SK-N-SH treated with all-trans-retinoic acid at 6 μM for 48 hours (cell line): Measurements from ENCODE around the gene PODNL1.

Experiments used
- ARNTL ChIP-seq: fragments of 450-650 bp; formaldehyde crosslinking; IDR thresholded peaks from 2 replicates; pipeline ENCODE4 v1.5.0; 2020; ENCODE audit warnings: low read depth, mild to moderate bottlenecking, moderate library complexity, borderline replicate concordance
- BACH2 ChIP-seq: fragments of 250-450 bp; sonication (Bioruptor Pico); IDR thresholded peaks from 2 replicates; pipeline ENCODE4 v1.9.0; 2021; ENCODE audit warnings: mild to moderate bottlenecking, borderline replicate concordance
- CSDC2 ChIP-seq: fragments of 250-450 bp; sonication (Bioruptor Pico); IDR thresholded peaks from 2 replicates; pipeline ENCODE4 v1.5.0; 2020; ENCODE audit warnings: mild to moderate bottlenecking, moderate library complexity
- GLIS3 ChIP-seq: fragments of 250-450 bp; sonication (Bioruptor Pico); IDR thresholded peaks from 2 replicates; pipeline ENCODE4 v1.5.0; 2020; ENCODE audit warnings: mild to moderate bottlenecking, moderate library complexity
- OSR1 ChIP-seq: fragments of 250-450 bp; sonication (Bioruptor Pico); IDR thresholded peaks from 2 replicates; pipeline ENCODE4 v1.8.0; 2022; ENCODE audit warnings: moderate library complexity, mild to moderate bottlenecking, inconsistent platforms
- ZFP30 ChIP-seq: fragments of 450-650 bp; formaldehyde crosslinking; IDR thresholded peaks from 2 replicates; pipeline ENCODE4 v1.5.0; 2022; ENCODE audit warnings: mild to moderate bottlenecking, moderate library complexity
- ZNF565 ChIP-seq: fragments of 450-650 bp; formaldehyde crosslinking; conservative IDR thresholded peaks from 2 replicates; pipeline ENCODE4 v1.5.0; 2020; ENCODE audit warnings: low read depth, mild to moderate bottlenecking, moderate library complexity
- TF ChIP-seq, protein P1 (sequence below): fragments of 250-450 bp; sonication (Bioruptor Pico); IDR thresholded peaks from 2 replicates; pipeline ENCODE4 v1.5.1; 2020; ENCODE audit warnings: low read depth, mild to moderate bottlenecking, moderate library complexity
- TF ChIP-seq, protein P2 (sequence below): fragments of 250-450 bp; sonication (Bioruptor Pico); IDR thresholded peaks from 2 replicates; pipeline ENCODE4 v1.5.1; 2021; ENCODE audit warnings: mild to moderate bottlenecking, moderate library complexity
- TF ChIP-seq, protein P3 (sequence below): fragments of 250-450 bp; sonication (Bioruptor Pico); IDR thresholded peaks from 2 replicates; pipeline ENCODE4 v1.8.0; 2020; ENCODE audit warnings: mild to moderate bottlenecking, moderate library complexity, borderline replicate concordance

DNA sequence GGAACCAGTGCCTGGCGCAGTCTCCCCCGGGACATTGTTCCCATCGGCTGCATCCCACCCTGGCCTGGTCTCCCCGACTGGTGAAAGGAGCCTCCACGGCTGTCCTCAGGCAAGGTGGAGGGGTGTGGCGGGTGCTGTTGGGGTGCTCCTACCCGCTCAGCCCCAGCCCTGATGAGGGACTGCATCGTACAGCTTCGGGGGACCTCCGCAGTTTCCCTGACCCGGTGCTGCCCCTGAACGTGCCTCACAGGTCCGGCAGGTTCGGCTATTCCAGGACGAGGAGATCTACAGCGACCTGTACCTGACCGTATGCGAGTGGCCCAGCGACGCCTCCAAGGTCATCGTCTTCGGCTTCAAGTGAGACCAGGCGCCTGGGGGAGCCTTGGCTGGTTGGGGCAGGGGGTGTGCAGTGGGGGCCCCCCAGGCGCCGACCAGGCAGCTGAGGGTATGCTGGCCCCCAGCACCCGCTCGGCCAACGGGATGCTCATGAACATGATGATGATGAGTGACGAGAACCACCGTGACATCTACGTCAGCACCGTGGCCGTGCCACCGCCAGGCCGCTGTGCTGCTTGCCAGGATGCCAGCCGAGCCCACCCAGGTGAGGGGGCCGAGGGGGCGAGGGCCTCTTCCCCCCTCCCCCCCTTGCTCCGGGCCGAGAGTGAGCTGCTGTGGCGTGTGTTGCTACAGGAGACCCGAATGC, 17.6 kb upstream of the PODNL1 start:
- TF ChIP-seq ZNF565 (CRISPR knock-in tag) (no peak), ARNTL (no peak), OSR1 (CRISPR knock-in tag) (no peak), GLIS3 (no peak), ZFP30 (no peak), BACH2 (CRISPR knock-in tag) (no peak), CSDC2 (CRISPR knock-in tag) (no peak)
- TF ChIP-seq, protein P1, sequence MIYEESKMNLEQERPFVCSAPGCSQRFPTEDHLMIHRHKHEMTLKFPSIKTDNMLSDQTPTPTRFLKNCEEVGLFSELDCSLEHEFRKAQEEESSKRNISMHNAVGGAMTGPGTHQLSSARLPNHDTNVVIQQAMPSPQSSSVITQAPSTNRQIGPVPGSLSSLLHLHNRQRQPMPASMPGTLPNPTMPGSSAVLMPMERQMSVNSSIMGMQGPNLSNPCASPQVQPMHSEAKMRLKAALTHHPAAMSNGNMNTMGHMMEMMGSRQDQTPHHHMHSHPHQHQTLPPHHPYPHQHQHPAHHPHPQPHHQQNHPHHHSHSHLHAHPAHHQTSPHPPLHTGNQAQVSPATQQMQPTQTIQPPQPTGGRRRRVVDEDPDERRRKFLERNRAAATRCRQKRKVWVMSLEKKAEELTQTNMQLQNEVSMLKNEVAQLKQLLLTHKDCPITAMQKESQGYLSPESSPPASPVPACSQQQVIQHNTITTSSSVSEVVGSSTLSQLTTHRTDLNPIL: no peak
- TF ChIP-seq, protein P2, sequence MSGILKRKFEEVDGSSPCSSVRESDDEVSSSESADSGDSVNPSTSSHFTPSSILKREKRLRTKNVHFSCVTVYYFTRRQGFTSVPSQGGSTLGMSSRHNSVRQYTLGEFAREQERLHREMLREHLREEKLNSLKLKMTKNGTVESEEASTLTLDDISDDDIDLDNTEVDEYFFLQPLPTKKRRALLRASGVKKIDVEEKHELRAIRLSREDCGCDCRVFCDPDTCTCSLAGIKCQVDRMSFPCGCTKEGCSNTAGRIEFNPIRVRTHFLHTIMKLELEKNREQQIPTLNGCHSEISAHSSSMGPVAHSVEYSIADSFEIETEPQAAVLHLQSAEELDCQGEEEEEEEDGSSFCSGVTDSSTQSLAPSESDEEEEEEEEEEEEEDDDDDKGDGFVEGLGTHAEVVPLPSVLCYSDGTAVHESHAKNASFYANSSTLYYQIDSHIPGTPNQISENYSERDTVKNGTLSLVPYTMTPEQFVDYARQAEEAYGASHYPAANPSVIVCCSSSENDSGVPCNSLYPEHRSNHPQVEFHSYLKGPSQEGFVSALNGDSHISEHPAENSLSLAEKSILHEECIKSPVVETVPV (CRISPR knock-in tag): no peak
- TF ChIP-seq, protein P3, sequence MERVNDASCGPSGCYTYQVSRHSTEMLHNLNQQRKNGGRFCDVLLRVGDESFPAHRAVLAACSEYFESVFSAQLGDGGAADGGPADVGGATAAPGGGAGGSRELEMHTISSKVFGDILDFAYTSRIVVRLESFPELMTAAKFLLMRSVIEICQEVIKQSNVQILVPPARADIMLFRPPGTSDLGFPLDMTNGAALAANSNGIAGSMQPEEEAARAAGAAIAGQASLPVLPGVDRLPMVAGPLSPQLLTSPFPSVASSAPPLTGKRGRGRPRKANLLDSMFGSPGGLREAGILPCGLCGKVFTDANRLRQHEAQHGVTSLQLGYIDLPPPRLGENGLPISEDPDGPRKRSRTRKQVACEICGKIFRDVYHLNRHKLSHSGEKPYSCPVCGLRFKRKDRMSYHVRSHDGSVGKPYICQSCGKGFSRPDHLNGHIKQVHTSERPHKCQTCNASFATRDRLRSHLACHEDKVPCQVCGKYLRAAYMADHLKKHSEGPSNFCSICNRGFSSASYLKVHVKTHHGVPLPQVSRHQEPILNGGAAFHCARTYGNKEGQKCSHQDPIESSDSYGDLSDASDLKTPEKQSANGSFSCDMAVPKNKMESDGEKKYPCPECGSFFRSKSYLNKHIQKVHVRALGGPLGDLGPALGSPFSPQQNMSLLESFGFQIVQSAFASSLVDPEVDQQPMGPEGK (CRISPR knock-in tag): no peak
